SK-N-SH treated with all-trans-retinoic acid at 6 μM for 48 hours (cell line): ENCODE measurements around the gene PANK3.
"Not testable (repeated sequence)": the region's sequence is repeated elsewhere in the genome, so short reads cannot be mapped to it uniquely, and the experiment has no call there.

Experiments
- ATAC-seq: fragments of 200-7000 bp; cut with Tn5 transposase; 3 replicates; pipeline ENCODE4 v1.9.1; 2020; ENCODE audit warnings: mild to moderate bottlenecking, moderate library complexity
- ARNTL ChIP-seq: fragments of 450-650 bp; formaldehyde crosslinking; IDR thresholded peaks from 2 replicates; pipeline ENCODE4 v1.5.0; 2020; ENCODE audit warnings: low read depth, mild to moderate bottlenecking, moderate library complexity, borderline replicate concordance
- BACH2 ChIP-seq: fragments of 250-450 bp; sonication (Bioruptor Pico); IDR thresholded peaks from 2 replicates; pipeline ENCODE4 v1.9.0; 2021; ENCODE audit warnings: mild to moderate bottlenecking, borderline replicate concordance
- CSDC2 ChIP-seq: fragments of 250-450 bp; sonication (Bioruptor Pico); IDR thresholded peaks from 2 replicates; pipeline ENCODE4 v1.5.0; 2020; ENCODE audit warnings: mild to moderate bottlenecking, moderate library complexity
- GLIS3 ChIP-seq: fragments of 250-450 bp; sonication (Bioruptor Pico); IDR thresholded peaks from 2 replicates; pipeline ENCODE4 v1.5.0; 2020; ENCODE audit warnings: mild to moderate bottlenecking, moderate library complexity
- OSR1 ChIP-seq: fragments of 250-450 bp; sonication (Bioruptor Pico); IDR thresholded peaks from 2 replicates; pipeline ENCODE4 v1.8.0; 2022; ENCODE audit warnings: moderate library complexity, mild to moderate bottlenecking, inconsistent platforms
- PPARA ChIP-seq: fragments of 250-450 bp; sonication (Bioruptor Pico); IDR thresholded peaks from 2 replicates; pipeline ENCODE4 v1.5.0; 2020; ENCODE audit warnings: mild to moderate bottlenecking, borderline replicate concordance
- RARB ChIP-seq: fragments of 250-450 bp; sonication (Bioruptor Pico); IDR thresholded peaks from 2 replicates; pipeline ENCODE4 v1.8.0; 2021; ENCODE audit warnings: mild to moderate bottlenecking, moderate library complexity
- SNAI2 ChIP-seq: fragments of 250-450 bp; sonication (Bioruptor Pico); IDR thresholded peaks from 2 replicates; pipeline ENCODE4 v1.5.0; 2020; ENCODE audit warnings: mild to moderate bottlenecking, moderate library complexity
- TCF4 ChIP-seq: fragments of 250-450 bp; sonication (Bioruptor Pico); IDR thresholded peaks from 2 replicates; pipeline ENCODE4 v1.8.0; 2021; ENCODE audit warnings: mild to moderate bottlenecking, moderate library complexity, borderline replicate concordance
- TOX ChIP-seq: fragments of 250-450 bp; sonication (Bioruptor Pico); IDR thresholded peaks from 2 replicates; pipeline ENCODE4 v1.8.0; 2021; ENCODE audit warnings: mild to moderate bottlenecking, moderate library complexity, borderline replicate concordance
- ZC3H10 ChIP-seq: fragments of 250-450 bp; sonication (Bioruptor Pico); IDR thresholded peaks from 2 replicates; pipeline ENCODE4 v1.5.1; 2021; ENCODE audit warnings: mild to moderate bottlenecking, moderate library complexity
- ZFP3 ChIP-seq: fragments of 250-450 bp; sonication (Bioruptor Pico); IDR thresholded peaks from 2 replicates; pipeline ENCODE4 v1.5.0; 2020; ENCODE audit warnings: mild to moderate bottlenecking, moderate library complexity
- ZFP30 ChIP-seq: fragments of 450-650 bp; formaldehyde crosslinking; IDR thresholded peaks from 2 replicates; pipeline ENCODE4 v1.5.0; 2022; ENCODE audit warnings: mild to moderate bottlenecking, moderate library complexity
- ZNF565 ChIP-seq: fragments of 450-650 bp; formaldehyde crosslinking; conservative IDR thresholded peaks from 2 replicates; pipeline ENCODE4 v1.5.0; 2020; ENCODE audit warnings: low read depth, mild to moderate bottlenecking, moderate library complexity
- ZNF70 ChIP-seq: fragments of 450-650 bp; formaldehyde crosslinking; IDR thresholded peaks from 2 replicates; pipeline ENCODE4 v1.5.0; 2020; ENCODE audit warnings: mild to moderate bottlenecking, moderate library complexity
- ZNF8 ChIP-seq: fragments of 450-650 bp; formaldehyde crosslinking; IDR thresholded peaks from 2 replicates; pipeline ENCODE4 v1.5.0; 2020; ENCODE audit warnings: mild to moderate bottlenecking, moderate library complexity
- TF ChIP-seq, protein P1 (sequence below): fragments of 250-450 bp; sonication (Bioruptor Pico); IDR thresholded peaks from 2 replicates; pipeline ENCODE4 v1.8.0; 2021; ENCODE audit warnings: low read depth, mild to moderate bottlenecking, moderate library complexity, borderline replicate concordance
- TF ChIP-seq, protein P2 (sequence below): fragments of 250-450 bp; sonication (Bioruptor Pico); IDR thresholded peaks from 2 replicates; pipeline ENCODE4 v1.5.1; 2021; ENCODE audit warnings: mild to moderate bottlenecking, moderate library complexity
- TF ChIP-seq, protein P3 (sequence below): fragments of 250-450 bp; sonication (Bioruptor Pico); IDR thresholded peaks from 2 replicates; pipeline ENCODE4 v1.5.1; 2020; ENCODE audit warnings: low read depth, mild to moderate bottlenecking, moderate library complexity
- TF ChIP-seq, protein P4 (sequence below): fragments of 250-450 bp; sonication (Bioruptor Pico); IDR thresholded peaks from 2 replicates; pipeline ENCODE4 v1.5.0; 2020; ENCODE audit warnings: mild to moderate bottlenecking, moderate library complexity

Gene PANK3

DNA sequence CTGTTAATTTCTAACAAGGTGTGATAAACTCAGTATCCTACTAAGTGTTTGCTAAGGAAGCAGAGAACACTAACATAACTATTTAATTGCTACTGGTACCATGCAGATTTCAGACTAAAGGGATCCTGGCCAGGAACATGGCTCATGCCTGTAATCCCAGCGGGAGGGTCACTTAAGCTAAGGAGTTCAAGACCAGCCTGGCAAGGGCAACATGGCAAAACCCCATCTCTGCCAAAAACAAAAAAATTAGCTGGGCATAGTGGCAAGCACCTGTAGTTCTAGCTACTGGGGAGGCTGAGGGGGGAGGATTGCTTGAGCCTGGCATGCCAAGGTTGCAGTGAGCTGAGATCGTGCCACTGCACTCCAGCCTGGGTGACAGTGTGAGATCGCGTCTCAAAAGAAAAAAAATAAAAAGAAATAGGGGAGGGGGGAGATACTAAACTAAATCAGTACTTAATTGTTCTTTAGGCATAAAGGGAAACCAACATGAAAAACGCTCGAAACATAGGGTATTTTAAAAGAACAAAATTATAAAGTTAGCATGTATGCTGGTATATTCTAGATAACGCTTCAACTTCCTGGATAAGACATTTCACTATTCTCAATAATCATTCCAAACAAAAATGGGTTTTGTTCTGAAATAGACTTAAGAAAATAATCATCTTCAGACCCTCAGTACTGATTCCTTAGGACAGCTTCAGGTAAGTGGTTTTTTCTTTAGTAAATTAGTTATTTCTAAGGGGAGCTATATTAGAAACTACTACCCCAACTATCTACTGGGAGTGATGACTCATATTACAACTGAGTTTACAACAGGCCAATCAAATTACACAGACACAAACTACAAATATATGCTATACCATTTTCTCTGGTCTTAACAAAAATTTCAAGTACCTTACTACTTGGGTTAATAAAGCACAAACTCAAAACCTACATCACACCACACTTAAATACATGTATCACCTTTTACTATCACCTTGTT lies 3.5 kb downstream of the PANK3 start (continued):
- TF ChIP-seq OSR1 (no peak), ZNF8 (no peak)
- TF ChIP-seq, protein P1, sequence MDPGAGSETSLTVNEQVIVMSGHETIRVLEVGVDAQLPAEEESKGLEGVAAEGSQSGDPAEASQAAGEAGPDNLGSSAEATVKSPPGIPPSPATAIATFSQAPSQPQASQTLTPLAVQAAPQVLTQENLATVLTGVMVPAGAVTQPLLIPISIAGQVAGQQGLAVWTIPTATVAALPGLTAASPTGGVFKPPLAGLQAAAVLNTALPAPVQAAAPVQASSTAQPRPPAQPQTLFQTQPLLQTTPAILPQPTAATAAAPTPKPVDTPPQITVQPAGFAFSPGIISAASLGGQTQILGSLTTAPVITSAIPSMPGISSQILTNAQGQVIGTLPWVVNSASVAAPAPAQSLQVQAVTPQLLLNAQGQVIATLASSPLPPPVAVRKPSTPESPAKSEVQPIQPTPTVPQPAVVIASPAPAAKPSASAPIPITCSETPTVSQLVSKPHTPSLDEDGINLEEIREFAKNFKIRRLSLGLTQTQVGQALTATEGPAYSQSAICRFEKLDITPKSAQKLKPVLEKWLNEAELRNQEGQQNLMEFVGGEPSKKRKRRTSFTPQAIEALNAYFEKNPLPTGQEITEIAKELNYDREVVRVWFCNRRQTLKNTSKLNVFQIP (CRISPR knock-in tag) = no peak
- TF ChIP-seq, protein P2, sequence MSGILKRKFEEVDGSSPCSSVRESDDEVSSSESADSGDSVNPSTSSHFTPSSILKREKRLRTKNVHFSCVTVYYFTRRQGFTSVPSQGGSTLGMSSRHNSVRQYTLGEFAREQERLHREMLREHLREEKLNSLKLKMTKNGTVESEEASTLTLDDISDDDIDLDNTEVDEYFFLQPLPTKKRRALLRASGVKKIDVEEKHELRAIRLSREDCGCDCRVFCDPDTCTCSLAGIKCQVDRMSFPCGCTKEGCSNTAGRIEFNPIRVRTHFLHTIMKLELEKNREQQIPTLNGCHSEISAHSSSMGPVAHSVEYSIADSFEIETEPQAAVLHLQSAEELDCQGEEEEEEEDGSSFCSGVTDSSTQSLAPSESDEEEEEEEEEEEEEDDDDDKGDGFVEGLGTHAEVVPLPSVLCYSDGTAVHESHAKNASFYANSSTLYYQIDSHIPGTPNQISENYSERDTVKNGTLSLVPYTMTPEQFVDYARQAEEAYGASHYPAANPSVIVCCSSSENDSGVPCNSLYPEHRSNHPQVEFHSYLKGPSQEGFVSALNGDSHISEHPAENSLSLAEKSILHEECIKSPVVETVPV = no peak

DNA sequence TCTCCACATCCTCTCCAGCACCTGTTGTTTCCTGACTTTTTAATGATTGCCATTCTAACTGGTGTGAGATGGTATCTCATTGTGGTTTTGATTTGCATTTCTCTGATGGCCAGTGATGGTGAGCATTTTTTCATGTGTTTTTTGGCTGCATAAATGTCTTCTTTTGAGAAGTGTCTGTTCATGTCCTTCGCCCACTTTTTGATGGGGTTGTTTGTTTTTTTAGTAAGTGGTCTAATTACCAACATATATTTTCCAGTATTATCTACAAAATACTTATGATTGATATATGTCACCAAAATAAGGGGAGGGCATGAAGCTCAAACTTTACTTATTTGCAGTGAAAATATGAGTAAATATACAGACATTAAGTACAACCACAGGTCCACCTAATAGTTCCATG lies 5.0 kb downstream of the PANK3 start:
- ATAC-seq = not testable (repeated sequence)

DNA sequence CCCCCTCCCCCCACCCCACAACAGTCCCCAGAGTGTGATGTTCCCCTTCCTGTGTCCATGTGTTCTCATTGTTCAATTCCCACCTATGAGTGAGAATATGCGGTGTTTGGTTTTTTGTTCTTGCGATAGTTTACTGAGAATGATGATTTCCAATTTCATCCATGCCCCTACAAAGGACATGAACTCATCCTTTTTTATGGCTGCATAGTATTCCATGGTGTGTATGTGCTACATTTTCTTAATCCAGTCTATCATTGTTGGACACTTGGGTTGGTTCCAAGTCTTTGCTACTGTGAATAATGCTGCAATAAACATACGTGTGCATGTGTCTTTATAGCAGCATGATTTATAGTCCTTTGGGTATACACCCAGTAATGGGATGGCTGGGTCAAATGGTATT lies 5.5 kb downstream of the PANK3 start:
- not testable (repeated sequence) for ATAC-seq

DNA sequence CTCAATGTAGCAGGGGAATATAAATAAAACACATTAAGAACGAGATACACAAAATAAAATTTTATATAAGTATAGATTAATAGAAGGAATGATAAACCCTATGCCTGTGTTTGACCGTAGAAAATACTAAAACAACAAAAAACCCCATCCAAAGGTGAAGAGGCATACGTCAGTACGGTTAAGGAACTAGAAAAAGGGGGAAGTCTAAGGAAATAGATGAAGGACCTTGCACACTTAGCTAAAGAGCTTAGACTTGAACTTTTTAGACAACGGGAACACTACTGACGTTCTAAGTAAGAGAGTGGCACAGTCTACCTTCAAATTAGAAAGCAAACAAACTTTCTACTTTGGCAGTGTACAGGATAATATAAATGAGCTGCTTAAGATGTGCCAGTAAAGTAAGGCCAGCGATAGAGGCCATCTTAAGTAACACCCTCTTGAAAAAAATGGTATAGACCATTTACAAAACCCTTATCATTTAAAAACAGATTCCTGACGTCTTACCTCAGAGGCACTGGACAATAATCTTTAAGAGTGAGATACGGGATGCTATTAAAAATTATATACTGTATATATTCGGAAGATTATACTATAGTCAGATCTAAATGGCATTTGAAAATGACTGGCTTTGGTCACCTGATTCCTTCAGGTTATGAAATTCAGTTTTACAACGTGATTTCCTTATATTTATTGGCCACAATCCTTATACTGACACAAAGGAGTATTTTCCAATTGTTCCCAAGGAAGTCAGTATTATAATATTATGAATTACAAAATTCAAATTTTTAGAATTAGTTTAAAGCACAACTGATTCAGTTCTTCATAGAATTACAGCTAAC lies 8.5 kb downstream of the PANK3 start:
- no peak for ATAC-seq
- TF ChIP-seq CSDC2 (no peak), ZNF8 (no peak), RARB (CRISPR knock-in tag) (no peak), SNAI2 (CRISPR knock-in tag) (no peak), TOX (CRISPR knock-in tag) (no peak), BACH2 (CRISPR knock-in tag) (no peak), GLIS3 (CRISPR knock-in tag) (no peak), OSR1 (no peak), ARNTL (CRISPR knock-in tag) (no peak), PPARA (CRISPR knock-in tag) (no peak), ZNF565 (no peak), TCF4 (CRISPR knock-in tag) (no peak), ZNF70 (CRISPR knock-in tag) (no peak), ZFP3 (CRISPR knock-in tag) (no peak), ZFP30 (CRISPR knock-in tag) (no peak), ZC3H10 (CRISPR knock-in tag) (no peak)
- TF ChIP-seq, protein P2 = no peak
- TF ChIP-seq, protein P3, sequence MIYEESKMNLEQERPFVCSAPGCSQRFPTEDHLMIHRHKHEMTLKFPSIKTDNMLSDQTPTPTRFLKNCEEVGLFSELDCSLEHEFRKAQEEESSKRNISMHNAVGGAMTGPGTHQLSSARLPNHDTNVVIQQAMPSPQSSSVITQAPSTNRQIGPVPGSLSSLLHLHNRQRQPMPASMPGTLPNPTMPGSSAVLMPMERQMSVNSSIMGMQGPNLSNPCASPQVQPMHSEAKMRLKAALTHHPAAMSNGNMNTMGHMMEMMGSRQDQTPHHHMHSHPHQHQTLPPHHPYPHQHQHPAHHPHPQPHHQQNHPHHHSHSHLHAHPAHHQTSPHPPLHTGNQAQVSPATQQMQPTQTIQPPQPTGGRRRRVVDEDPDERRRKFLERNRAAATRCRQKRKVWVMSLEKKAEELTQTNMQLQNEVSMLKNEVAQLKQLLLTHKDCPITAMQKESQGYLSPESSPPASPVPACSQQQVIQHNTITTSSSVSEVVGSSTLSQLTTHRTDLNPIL = no peak
- TF ChIP-seq, protein P1 (CRISPR knock-in tag) = no peak
- TF ChIP-seq, protein P4, sequence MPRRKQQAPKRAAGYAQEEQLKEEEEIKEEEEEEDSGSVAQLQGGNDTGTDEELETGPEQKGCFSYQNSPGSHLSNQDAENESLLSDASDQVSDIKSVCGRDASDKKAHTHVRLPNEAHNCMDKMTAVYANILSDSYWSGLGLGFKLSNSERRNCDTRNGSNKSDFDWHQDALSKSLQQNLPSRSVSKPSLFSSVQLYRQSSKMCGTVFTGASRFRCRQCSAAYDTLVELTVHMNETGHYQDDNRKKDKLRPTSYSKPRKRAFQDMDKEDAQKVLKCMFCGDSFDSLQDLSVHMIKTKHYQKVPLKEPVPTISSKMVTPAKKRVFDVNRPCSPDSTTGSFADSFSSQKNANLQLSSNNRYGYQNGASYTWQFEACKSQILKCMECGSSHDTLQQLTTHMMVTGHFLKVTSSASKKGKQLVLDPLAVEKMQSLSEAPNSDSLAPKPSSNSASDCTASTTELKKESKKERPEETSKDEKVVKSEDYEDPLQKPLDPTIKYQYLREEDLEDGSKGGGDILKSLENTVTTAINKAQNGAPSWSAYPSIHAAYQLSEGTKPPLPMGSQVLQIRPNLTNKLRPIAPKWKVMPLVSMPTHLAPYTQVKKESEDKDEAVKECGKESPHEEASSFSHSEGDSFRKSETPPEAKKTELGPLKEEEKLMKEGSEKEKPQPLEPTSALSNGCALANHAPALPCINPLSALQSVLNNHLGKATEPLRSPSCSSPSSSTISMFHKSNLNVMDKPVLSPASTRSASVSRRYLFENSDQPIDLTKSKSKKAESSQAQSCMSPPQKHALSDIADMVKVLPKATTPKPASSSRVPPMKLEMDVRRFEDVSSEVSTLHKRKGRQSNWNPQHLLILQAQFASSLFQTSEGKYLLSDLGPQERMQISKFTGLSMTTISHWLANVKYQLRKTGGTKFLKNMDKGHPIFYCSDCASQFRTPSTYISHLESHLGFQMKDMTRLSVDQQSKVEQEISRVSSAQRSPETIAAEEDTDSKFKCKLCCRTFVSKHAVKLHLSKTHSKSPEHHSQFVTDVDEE (CRISPR knock-in tag) = no peak
